Smooth muscle cell (in vitro differentiated cells): ENCODE data around the gene KMO. TPM values are rescaled to one million over a fixed set of nuclear protein-coding genes. Genes with fewer than 3 reads are reported as not detected.

Source experiments
- DNase-seq: peaks from one replicate; lab custom pipeline; 2025; ENCODE audit not compliant: unreplicated experiment; lab: John Stamatoyannopoulos, UW
- H2AFZ ChIP-seq: fragments of 200-600 bp; sonication (generic); 2 replicates; pipeline ENCODE4 v1.6.0; 2016; ENCODE audit warnings: antibody characterized with exemption, low read depth, mild to moderate bottlenecking
- H3F3A ChIP-seq: fragments of 200-600 bp; sonication (generic); 2 replicates; pipeline ENCODE4 v1.6.0; 2017; ENCODE audit warnings: antibody characterized with exemption, low read depth
- H3K27ac ChIP-seq: fragments of 200-600 bp; sonication (generic); 2 replicates; pipeline ENCODE4 v1.5.1; 2016; ENCODE audit warnings: low read depth, mild to moderate bottlenecking
- H3K27me3 ChIP-seq: fragments of 200-600 bp; sonication (generic); 2 replicates; pipeline ENCODE4 v1.6.1; 2016; ENCODE audit warnings: low read depth, mild to moderate bottlenecking
- H3K36me3 ChIP-seq: fragments of 200-600 bp; sonication (generic); 2 replicates; pipeline ENCODE4 v1.5.1; 2016; ENCODE audit warnings: low read depth
- H3K4me1 ChIP-seq: fragments of 200-600 bp; sonication (generic); 2 replicates; pipeline ENCODE4 v1.5.1; 2016; ENCODE audit warnings: low read depth
- H3K4me2 ChIP-seq: fragments of 200-600 bp; sonication (generic); 2 replicates; pipeline ENCODE4 v1.6.0; 2016; ENCODE audit warnings: mild to moderate bottlenecking
- H3K4me3 ChIP-seq: fragments of 200-600 bp; sonication (generic); 2 replicates; pipeline ENCODE4 v1.5.1; 2016; ENCODE audit warnings: mild to moderate bottlenecking
- H3K79me2 ChIP-seq: fragments of 200-600 bp; sonication (generic); 2 replicates; pipeline ENCODE4 v1.6.0; 2016; ENCODE audit warnings: low read depth, mild to moderate bottlenecking
- H3K9ac ChIP-seq: fragments of 200-600 bp; sonication (generic); 2 replicates; pipeline ENCODE4 v1.6.0; 2016; ENCODE audit warnings: low read depth
- H3K9me3 ChIP-seq: fragments of 200-600 bp; sonication (generic); replicated peaks from 2 replicates; pipeline ENCODE4 v1.5.1; 2016; ENCODE audit warnings: low read depth
- H4K20me1 ChIP-seq: fragments of 200-600 bp; sonication (generic); 2 replicates; pipeline ENCODE4 v1.6.0; 2016; ENCODE audit warnings: low read depth
- WGBS: methylation state at CpG from one replicate; pipeline ENCODE4 v1.1.7; 2016; ENCODE audit warnings: low lambda C conversion rate; 5-methylcytosine and 5-hydroxymethylcytosine counted together
- polyA plus RNA-seq: library from polyadenylated mRNA; unstranded; fragments of >200 nt; fragmentation: Nextera tagmentation; extraction: Ambion mirVana; gene quantifications from 2 replicates; pipeline ENCODE4 v1.2.1, GENCODE V29; 2016
- total RNA-seq: library from RNA; depleted of rRNA; stranded (reverse); fragments of >200 nt; gene quantifications from 2 replicates; pipeline ENCODE4 v1.2.3, GENCODE V29; 2014
- TF ChIP-seq, protein P1 (sequence below): fragments of 200-600 bp; sonication (generic); IDR thresholded peaks from 2 replicates; pipeline ENCODE4 v1.5.1; 2017; ENCODE audit warnings: borderline replicate concordance, mild to moderate bottlenecking, antibody characterized with exemption; ENCODE audit not compliant: insufficient read depth, poor library complexity, severe bottlenecking

KMO gene
- total and polyA plus RNA-seq, 2 experiments from 2014 or later = 0.09 TPM

GRCh38 chr1:241606544-241606943, 74.4 kb downstream of the KMO start:
- peak overlapping the region; percentile 34 for H3K27ac ChIP-seq
- no peaks in the 10 kb centered on the region for H3K9me3 ChIP-seq
- no peak overlapping the region for H3K4me3 ChIP-seq
- H4K20me1 ChIP-seq = no peaks in the 10 kb centered on the region
- H3K4me1 ChIP-seq = no peaks in the 10 kb centered on the region
- no peak for DNase-seq
- H3K4me2 ChIP-seq = no peak overlapping the region
- H3K36me3 ChIP-seq = no peaks in the 10 kb centered on the region
- no peak overlapping the region for H3K9ac ChIP-seq
- no peak overlapping the region for H2AFZ ChIP-seq
- no peaks in the 10 kb centered on the region for H3F3A ChIP-seq
- H3K27me3 ChIP-seq = no peaks in the 10 kb centered on the region
- 65% methylated on average over 5 of the region's 5 CpGs for WGBS
- no peaks in the 10 kb centered on the region for H3K79me2 ChIP-seq
- TF ChIP-seq, protein P1, sequence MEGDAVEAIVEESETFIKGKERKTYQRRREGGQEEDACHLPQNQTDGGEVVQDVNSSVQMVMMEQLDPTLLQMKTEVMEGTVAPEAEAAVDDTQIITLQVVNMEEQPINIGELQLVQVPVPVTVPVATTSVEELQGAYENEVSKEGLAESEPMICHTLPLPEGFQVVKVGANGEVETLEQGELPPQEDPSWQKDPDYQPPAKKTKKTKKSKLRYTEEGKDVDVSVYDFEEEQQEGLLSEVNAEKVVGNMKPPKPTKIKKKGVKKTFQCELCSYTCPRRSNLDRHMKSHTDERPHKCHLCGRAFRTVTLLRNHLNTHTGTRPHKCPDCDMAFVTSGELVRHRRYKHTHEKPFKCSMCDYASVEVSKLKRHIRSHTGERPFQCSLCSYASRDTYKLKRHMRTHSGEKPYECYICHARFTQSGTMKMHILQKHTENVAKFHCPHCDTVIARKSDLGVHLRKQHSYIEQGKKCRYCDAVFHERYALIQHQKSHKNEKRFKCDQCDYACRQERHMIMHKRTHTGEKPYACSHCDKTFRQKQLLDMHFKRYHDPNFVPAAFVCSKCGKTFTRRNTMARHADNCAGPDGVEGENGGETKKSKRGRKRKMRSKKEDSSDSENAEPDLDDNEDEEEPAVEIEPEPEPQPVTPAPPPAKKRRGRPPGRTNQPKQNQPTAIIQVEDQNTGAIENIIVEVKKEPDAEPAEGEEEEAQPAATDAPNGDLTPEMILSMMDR = no peak

GRCh38 chr1:241607497-241607896, 75.3 kb downstream of the KMO start:
- H3K9ac ChIP-seq = no peak overlapping the region
- H3F3A ChIP-seq = no peaks in the 10 kb centered on the region
- H4K20me1 ChIP-seq = no peaks in the 10 kb centered on the region
- TF ChIP-seq, protein P1 = no peak
- DNase-seq = no peak
- H3K4me1 ChIP-seq = no peaks in the 10 kb centered on the region
- no peak overlapping the region for H2AFZ ChIP-seq
- H3K4me3 ChIP-seq = no peak overlapping the region
- no peaks in the 10 kb centered on the region for H3K79me2 ChIP-seq
- H3K36me3 ChIP-seq = no peaks in the 10 kb centered on the region
- H3K27ac ChIP-seq = no peak overlapping the region
- no peaks in the 10 kb centered on the region for H3K9me3 ChIP-seq
- H3K27me3 ChIP-seq = no peaks in the 10 kb centered on the region
- no peak overlapping the region for H3K4me2 ChIP-seq

- Histone ChIP-seq H3K36me3 (no peaks in the 10 kb centered on the region), H3K27ac (peak overlapping the region; percentile 42), H2AFZ (no peak overlapping the region), H3K9me3 (no peaks in the 10 kb centered on the region), H3K9ac (no peak overlapping the region), H4K20me1 (no peaks in the 10 kb centered on the region), H3K27me3 (no peaks in the 10 kb centered on the region), H3K4me2 (peak overlapping the region; percentile 17), H3K4me1 (no peaks in the 10 kb centered on the region), H3K79me2 (no peaks in the 10 kb centered on the region), H3F3A (no peaks in the 10 kb centered on the region), H3K4me3 (no peak overlapping the region)
- TF ChIP-seq, protein P1 = no peak
- no peak for DNase-seq
- 37% methylated on average over 3 of the region's 3 CpGs for WGBS
These were observed 76.3 kb downstream of the KMO start for GRCh38 chr1:241608379-241609033.
